ENCODE data around the gene PHETA1.

Gene PHETA1

GRCh38 chr12:111363578-111363977, 5.3 kb downstream of the PHETA1 start:
- peaks cover 28% of the 10 kb centered on the region for H3K4me1 Mint-ChIP-seq
- no peaks in the 10 kb centered on the region for H3K9me3 Mint-ChIP-seq
- no peak overlapping the region for H3K4me3 Mint-ChIP-seq
- H3K27me3 Mint-ChIP-seq, result no peaks in the 10 kb centered on the region
- no peak overlapping the region for H3K27ac Mint-ChIP-seq
- H3K36me3 Mint-ChIP-seq, result no peaks in the 10 kb centered on the region

GRCh38 chr12:111362687-111363475, 6.0 kb downstream of the PHETA1 start:
- Mint-ChIP-seq H3K4me3 (no peak overlapping the region), H3K36me3 (no peaks in the 10 kb centered on the region), H3K27ac (no peak overlapping the region), H3K9me3 (no peaks in the 10 kb centered on the region), H3K27me3 (no peaks in the 10 kb centered on the region), H3K4me1 (peaks cover 25% of the 10 kb centered on the region)

GRCh38 chr12:111361717-111362576, 6.9 kb downstream of the PHETA1 start:
- no peak overlapping the region for H3K4me3 Mint-ChIP-seq
- H3K27ac Mint-ChIP-seq, result no peak overlapping the region
- no peaks in the 10 kb centered on the region for H3K9me3 Mint-ChIP-seq
- no peaks in the 10 kb centered on the region for H3K36me3 Mint-ChIP-seq
- H3K4me1 Mint-ChIP-seq, result peaks cover 16% of the 10 kb centered on the region
- H3K27me3 Mint-ChIP-seq, result no peaks in the 10 kb centered on the region

GRCh38 chr12:111361073-111361716, 7.7 kb downstream of the PHETA1 start:
- H3K27me3 Mint-ChIP-seq, result no peaks in the 10 kb centered on the region
- no peaks in the 10 kb centered on the region for H3K9me3 Mint-ChIP-seq
- H3K4me1 Mint-ChIP-seq, result peaks cover 14% of the 10 kb centered on the region
- H3K4me3 Mint-ChIP-seq, result no peak overlapping the region
- H3K27ac Mint-ChIP-seq, result no peak overlapping the region
- H3K36me3 Mint-ChIP-seq, result no peaks in the 10 kb centered on the region

GRCh38 chr12:111360325-111360930, 8.5 kb downstream of the PHETA1 start:
- Mint-ChIP-seq H3K4me1 (peaks cover 11% of the 10 kb centered on the region), H3K27ac (no peak overlapping the region), H3K4me3 (no peak overlapping the region)

GRCh38 chr12:111359914-111360276, 9.0 kb downstream of the PHETA1 start:
- Mint-ChIP-seq H3K9me3 (no peaks in the 10 kb centered on the region), H3K4me1 (peaks cover 11% of the 10 kb centered on the region), H3K27ac (no peak overlapping the region), H3K36me3 (no peaks in the 10 kb centered on the region), H3K27me3 (no peaks in the 10 kb centered on the region), H3K4me3 (no peak overlapping the region)

More at GRCh38 chr12:111360325-111360930, 8.5 kb downstream of the PHETA1 start:
- Mint-ChIP-seq H3K36me3 (no peaks in the 10 kb centered on the region), H3K9me3 (no peaks in the 10 kb centered on the region), H3K27me3 (no peaks in the 10 kb centered on the region)

GRCh38 chr12:111359231-111359913, 9.5 kb downstream of the PHETA1 start:
- no peaks in the 10 kb centered on the region for H3K9me3 Mint-ChIP-seq
- H3K36me3 Mint-ChIP-seq, result no peaks in the 10 kb centered on the region
- no peak overlapping the region for H3K4me3 Mint-ChIP-seq
- H3K27me3 Mint-ChIP-seq, result no peaks in the 10 kb centered on the region
- no peak overlapping the region for H3K27ac Mint-ChIP-seq
- H3K4me1 Mint-ChIP-seq, result peaks cover 11% of the 10 kb centered on the region

GRCh38 chr12:111355201-111355925, 13.5 kb downstream of the PHETA1 start:
- Mint-ChIP-seq H3K4me3 (no peak overlapping the region), H3K9me3 (no peaks in the 10 kb centered on the region), H3K36me3 (no peaks in the 10 kb centered on the region), H3K27me3 (no peaks in the 10 kb centered on the region), H3K4me1 (peaks cover 10% of the 10 kb centered on the region), H3K27ac (no peak overlapping the region)

GRCh38 chr12:111354511-111354910, 14.4 kb downstream of the PHETA1 start:
- Mint-ChIP-seq H3K27me3 (no peaks in the 10 kb centered on the region), H3K9me3 (no peaks in the 10 kb centered on the region), H3K4me1 (peaks cover 1% of the 10 kb centered on the region), H3K27ac (no peak overlapping the region), H3K36me3 (no peaks in the 10 kb centered on the region), H3K4me3 (no peak overlapping the region)

GRCh38 chr12:111353603-111354295, 15.1 kb downstream of the PHETA1 start:
- no peaks in the 10 kb centered on the region for H3K27me3 Mint-ChIP-seq
- no peak overlapping the region for H3K4me3 Mint-ChIP-seq
- H3K27ac Mint-ChIP-seq, result no peak overlapping the region
- no peaks in the 10 kb centered on the region for H3K9me3 Mint-ChIP-seq
- H3K36me3 Mint-ChIP-seq, result no peaks in the 10 kb centered on the region
- no peaks in the 10 kb centered on the region for H3K4me1 Mint-ChIP-seq

- Mint-ChIP-seq H3K9me3 (no peaks in the 10 kb centered on the region), H3K27ac (no peak overlapping the region), H3K4me3 (no peak overlapping the region), H3K4me1 (no peaks in the 10 kb centered on the region), H3K36me3 (no peaks in the 10 kb centered on the region), H3K27me3 (no peaks in the 10 kb centered on the region)
These were observed 15.9 kb downstream of the PHETA1 start for GRCh38 chr12:111353026-111353425.

GRCh38 chr12:111352296-111352993, 16.4 kb downstream of the PHETA1 start:
- no peaks in the 10 kb centered on the region for H3K9me3 Mint-ChIP-seq
- H3K4me1 Mint-ChIP-seq, result no peaks in the 10 kb centered on the region
- no peaks in the 10 kb centered on the region for H3K36me3 Mint-ChIP-seq
- H3K27ac Mint-ChIP-seq, result no peak overlapping the region
- H3K27me3 Mint-ChIP-seq, result no peaks in the 10 kb centered on the region
- no peak overlapping the region for H3K4me3 Mint-ChIP-seq

GRCh38 chr12:111351026-111351425, 17.9 kb downstream of the PHETA1 start:
- Mint-ChIP-seq H3K36me3 (no peaks in the 10 kb centered on the region), H3K27me3 (no peaks in the 10 kb centered on the region), H3K4me1 (no peaks in the 10 kb centered on the region), H3K27ac (no peak overlapping the region), H3K9me3 (no peaks in the 10 kb centered on the region), H3K4me3 (no peak overlapping the region)

Data from activated naive CD4-positive, alpha-beta T cell treated with anti-CD3 and anti-CD28 coated beads, Interleukin-2, amount 50 U/mL, for 24 hours (primary cell).